Sigmoid colon (tissue), 4 donors: ENCODE measurements around the gene GMPR2.

ENCODE experiments used
- EP300 ChIP-seq, 4 donors: sonication (generic); formaldehyde crosslinking; IDR thresholded peaks; one replicate each; pipeline ENCODE4 v1.6.1; 2017; ENCODE audit warnings: antibody characterized with exemption in 4 of 4
- TF ChIP-seq, protein P1 (sequence below), 4 experiments: fragments of 450-650 bp in 3 of 4; fragments of 200-600 bp in 1 of 4; IDR thresholded peaks; one replicate each; pipeline ENCODE4 v1.5.1; 2016 to 2019; ENCODE audit warnings: antibody characterized with exemption in 4 of 4, mild to moderate bottlenecking in 3 of 4, moderate library complexity in 2 of 4

DNA sequence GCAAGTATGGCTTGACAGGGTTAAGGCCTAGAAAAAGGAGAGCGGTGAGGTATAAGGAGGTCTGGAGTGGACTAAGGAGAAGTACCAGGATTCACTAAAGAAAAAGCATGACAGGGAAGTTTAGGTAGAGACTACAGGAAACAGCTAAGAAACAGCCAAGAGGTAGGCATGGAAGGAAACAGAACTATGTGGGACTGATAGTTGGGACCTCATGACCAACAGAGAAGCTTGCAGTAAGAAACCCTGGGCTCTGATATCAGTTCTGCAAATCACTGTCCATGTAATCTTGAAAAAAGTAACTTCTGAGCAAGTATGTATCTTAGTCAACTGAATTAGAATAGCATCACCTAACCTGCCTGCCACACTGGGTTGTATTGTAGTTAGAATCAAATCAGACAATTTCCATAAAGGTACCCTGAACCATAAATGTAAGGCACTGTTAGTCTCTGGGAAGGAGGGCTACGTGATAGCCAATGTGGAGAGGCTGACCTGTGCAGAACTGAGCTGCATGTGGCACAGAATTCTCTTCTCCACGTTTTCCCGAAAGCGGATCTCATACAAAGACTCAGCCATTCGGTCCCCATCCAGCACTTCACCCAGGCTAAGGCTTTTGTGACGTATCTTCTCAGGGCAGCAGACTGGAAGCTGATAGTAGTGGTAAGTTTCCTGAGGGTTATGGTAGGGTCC lies 38.4 kb upstream of the GMPR2 start:
- TF ChIP-seq, protein P1, sequence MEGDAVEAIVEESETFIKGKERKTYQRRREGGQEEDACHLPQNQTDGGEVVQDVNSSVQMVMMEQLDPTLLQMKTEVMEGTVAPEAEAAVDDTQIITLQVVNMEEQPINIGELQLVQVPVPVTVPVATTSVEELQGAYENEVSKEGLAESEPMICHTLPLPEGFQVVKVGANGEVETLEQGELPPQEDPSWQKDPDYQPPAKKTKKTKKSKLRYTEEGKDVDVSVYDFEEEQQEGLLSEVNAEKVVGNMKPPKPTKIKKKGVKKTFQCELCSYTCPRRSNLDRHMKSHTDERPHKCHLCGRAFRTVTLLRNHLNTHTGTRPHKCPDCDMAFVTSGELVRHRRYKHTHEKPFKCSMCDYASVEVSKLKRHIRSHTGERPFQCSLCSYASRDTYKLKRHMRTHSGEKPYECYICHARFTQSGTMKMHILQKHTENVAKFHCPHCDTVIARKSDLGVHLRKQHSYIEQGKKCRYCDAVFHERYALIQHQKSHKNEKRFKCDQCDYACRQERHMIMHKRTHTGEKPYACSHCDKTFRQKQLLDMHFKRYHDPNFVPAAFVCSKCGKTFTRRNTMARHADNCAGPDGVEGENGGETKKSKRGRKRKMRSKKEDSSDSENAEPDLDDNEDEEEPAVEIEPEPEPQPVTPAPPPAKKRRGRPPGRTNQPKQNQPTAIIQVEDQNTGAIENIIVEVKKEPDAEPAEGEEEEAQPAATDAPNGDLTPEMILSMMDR (IDR thresholded peaks at IDR 0.05) = no peak
- TF ChIP-seq EP300 (IDR thresholded peaks at IDR 0.05) = no peak
